ENCODE data around the gene KRTAP10-2. TPM values are rescaled to one million over a fixed set of nuclear protein-coding genes. Genes with fewer than 3 reads are reported as not detected.
"Not testable (repeated sequence)": the region's sequence is repeated elsewhere in the genome, so short reads cannot be mapped to it uniquely, and the experiment has no call there.

Gene KRTAP10-2
- total RNA-seq, 1 donor from 2014 or later = not detected

DNA sequence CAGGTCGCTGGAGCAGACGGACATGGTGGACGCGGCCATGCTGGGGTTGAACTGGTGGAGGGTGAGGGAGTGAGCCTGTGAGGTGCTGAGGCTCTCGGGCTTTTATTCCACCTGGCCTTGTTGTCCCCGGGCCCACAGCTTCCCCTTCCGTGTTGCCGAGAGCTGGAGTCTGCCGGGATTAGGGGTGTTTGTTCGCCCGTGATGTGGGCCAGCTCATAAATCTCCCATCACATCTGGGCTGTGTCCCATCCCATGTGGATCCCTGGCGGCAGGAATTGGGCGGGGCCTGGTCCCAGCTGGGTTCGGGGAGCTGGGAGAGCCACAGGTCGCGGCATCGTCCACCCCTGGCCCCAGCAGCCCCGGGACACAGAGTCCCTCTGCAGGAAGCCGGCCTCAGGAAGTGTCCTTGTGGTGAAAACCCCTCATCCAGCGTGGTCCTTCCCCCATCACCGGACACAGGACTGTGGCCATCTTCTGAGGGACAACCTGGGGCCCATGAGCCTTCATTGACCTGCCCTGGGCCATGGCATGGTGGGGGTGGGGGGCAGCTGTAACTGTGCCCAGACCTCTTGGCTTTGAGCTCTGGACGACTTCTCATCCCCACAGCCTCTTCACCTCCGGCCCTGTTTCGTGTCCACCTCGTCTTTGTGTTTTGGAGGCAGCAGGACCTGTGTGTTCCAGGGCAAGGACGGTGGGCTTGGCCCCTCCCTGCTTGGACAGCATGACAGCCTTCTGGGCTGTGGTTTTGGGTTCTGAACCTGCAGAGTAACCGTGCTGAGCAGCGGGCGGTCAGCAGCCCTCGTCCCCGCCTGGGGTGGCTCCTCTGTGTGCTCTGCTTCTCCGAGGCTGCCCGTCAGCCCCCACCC is 41.4 kb upstream of the KRTAP10-2 start, which contains the start of gene KRTAP10-6:
Gene KRTAP10-6 (minus strand): TSS at position 60 of the 866 bp plus-strand sequence. CDS start 21 bp downstream, at position 39.
- TF ChIP-seq, protein P1, sequence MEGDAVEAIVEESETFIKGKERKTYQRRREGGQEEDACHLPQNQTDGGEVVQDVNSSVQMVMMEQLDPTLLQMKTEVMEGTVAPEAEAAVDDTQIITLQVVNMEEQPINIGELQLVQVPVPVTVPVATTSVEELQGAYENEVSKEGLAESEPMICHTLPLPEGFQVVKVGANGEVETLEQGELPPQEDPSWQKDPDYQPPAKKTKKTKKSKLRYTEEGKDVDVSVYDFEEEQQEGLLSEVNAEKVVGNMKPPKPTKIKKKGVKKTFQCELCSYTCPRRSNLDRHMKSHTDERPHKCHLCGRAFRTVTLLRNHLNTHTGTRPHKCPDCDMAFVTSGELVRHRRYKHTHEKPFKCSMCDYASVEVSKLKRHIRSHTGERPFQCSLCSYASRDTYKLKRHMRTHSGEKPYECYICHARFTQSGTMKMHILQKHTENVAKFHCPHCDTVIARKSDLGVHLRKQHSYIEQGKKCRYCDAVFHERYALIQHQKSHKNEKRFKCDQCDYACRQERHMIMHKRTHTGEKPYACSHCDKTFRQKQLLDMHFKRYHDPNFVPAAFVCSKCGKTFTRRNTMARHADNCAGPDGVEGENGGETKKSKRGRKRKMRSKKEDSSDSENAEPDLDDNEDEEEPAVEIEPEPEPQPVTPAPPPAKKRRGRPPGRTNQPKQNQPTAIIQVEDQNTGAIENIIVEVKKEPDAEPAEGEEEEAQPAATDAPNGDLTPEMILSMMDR (IDR thresholded peaks at IDR 0.05) = no peak

DNA sequence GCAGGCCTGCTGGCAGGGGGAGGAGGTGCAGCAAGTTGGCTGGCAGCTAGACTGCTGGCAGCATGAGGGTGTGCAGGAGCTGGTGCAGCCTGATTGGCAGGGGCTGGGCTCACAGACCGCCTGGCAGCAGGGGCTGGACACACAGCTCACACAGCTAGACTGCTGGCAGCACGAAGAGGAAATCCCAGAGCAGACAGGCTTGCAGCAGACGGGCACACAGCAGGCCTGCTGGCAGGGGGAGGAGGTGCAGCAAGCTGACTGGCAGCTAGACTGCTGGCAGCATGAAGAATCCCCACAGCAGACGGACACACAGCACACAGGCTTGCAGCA is 40.5 kb upstream of the KRTAP10-2 start:
- H3K4me1 Mint-ChIP-seq; DNase-seq; ATAC-seq (ENCODE audit: low read depth); H3K36me3 Mint-ChIP-seq (ENCODE audit: low read depth); CTCF ChIA-PET; POLR2A ChIA-PET; H3K9me3 Mint-ChIP-seq; H3K27ac Mint-ChIP-seq; H3K4me3 Mint-ChIP-seq; intact Hi-C loops (cut with micrococcal nuclease): not testable (repeated sequence)
- peaks cover 30% of the 10 kb centered on the region for H3K27me3 Mint-ChIP-seq

More for the DNA sequence above, 41.4 kb upstream of the KRTAP10-2 start, which contains the start of gene KRTAP10-6:
- CTCF ChIA-PET = no interaction called here
- H3K9me3 Mint-ChIP-seq = no peaks in the 10 kb centered on the region
- H3K27ac Mint-ChIP-seq = no peak within 1 kb of the TSS
- peaks cover 22% of the 10 kb centered on the region for H3K27me3 Mint-ChIP-seq
- POLR2A ChIA-PET = no interaction called here
- no peaks in the 10 kb centered on the region for H3K36me3 Mint-ChIP-seq (ENCODE audit: low read depth)
- ATAC-seq (ENCODE audit: low read depth) (no peak), DNase-seq (no peak)
- H3K4me1 Mint-ChIP-seq = no peaks in the 10 kb centered on the region
- intact Hi-C loops (cut with micrococcal nuclease) = no loop called here
- H3K4me3 Mint-ChIP-seq = no peak within 1 kb of the TSS

DNA sequence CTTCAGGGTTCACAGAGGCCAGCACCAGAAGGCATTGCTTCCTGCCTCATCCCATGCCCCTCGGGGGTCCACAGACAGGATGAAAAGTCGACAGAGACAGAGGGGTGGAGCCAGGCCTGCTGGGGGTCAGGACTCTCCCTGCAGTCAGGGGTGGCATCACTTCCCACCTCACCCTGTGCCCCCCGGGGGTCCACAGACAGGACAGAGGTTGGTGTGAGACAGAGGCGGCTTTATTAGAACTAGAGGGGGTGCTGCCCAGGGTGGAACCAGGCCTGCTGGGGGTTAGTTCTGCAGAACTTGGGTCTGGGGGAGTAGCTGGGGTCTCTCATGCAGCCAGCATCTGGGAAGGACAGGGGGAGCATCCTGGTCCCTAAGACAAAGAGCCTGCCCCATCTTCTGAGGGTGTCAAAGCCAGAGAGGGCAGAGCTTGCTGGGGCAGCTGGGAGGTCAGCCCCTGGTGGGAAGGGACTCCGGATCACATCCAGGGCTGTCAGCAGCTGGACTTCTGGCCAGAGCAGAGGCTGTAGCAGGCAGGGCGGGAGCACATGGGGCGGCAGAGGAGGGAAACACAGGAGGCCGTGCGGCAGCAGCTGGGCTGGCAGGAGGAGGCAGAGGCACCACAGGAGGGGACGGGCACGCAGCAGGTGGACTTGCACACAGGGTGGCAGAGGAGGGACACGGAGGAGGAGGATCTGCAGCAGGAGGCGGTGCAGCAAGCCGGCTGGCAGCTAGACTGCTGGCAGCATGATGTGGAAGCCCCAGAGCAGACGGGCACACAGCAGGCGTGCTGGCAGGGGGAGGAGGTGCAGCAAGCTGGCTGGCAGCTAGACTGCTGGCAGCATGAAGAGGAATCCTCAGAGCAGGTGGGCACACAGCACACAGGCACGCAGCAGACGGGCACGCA is 39.8 kb upstream of the KRTAP10-2 start:
- POLR2A ChIA-PET; H3K9me3 Mint-ChIP-seq; DNase-seq; ATAC-seq (ENCODE audit: low read depth); intact Hi-C loops (cut with micrococcal nuclease); H3K27ac Mint-ChIP-seq; H3K4me1 Mint-ChIP-seq; H3K4me3 Mint-ChIP-seq; H3K36me3 Mint-ChIP-seq (ENCODE audit: low read depth); CTCF ChIA-PET: not testable (repeated sequence)
- H3K27me3 Mint-ChIP-seq = peaks cover 35% of the 10 kb centered on the region

DNA sequence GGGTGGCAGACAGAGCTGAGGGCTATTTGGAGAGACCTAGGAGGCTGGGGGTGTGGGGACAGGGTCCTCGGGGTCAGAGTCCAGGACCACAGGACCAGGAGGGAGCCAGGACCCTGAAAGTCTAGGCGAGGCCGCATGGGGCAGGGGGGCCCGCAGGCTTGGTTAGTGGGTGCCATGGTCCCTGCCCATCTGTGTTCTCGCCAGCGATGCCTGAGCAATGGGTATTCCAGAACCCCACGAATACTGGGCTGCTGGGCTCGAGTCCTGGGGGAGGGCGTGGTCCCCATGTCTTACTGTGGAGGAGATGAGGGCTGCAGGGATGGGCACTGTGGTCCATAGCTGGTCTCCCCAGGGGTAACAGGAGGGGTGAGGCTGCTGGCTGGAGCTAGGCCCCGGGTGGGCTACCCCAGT is 39.0 kb upstream of the KRTAP10-2 start:
- POLR2A ChIA-PET = no interaction called here
- H3K27ac Mint-ChIP-seq = no peak overlapping the region
- H3K4me3 Mint-ChIP-seq = no peak overlapping the region
- CTCF ChIA-PET = no interaction called here
- ATAC-seq (ENCODE audit: low read depth) = no peak
- no peaks in the 10 kb centered on the region for H3K9me3 Mint-ChIP-seq
- no peaks in the 10 kb centered on the region for H3K4me1 Mint-ChIP-seq
- intact Hi-C loops (cut with micrococcal nuclease) = no loop called here
- peaks cover 42% of the 10 kb centered on the region for H3K27me3 Mint-ChIP-seq
- TF ChIP-seq, protein P1 (IDR thresholded peaks at IDR 0.05) = no peak
- no peak for DNase-seq
- no peaks in the 10 kb centered on the region for H3K36me3 Mint-ChIP-seq (ENCODE audit: low read depth)

DNA sequence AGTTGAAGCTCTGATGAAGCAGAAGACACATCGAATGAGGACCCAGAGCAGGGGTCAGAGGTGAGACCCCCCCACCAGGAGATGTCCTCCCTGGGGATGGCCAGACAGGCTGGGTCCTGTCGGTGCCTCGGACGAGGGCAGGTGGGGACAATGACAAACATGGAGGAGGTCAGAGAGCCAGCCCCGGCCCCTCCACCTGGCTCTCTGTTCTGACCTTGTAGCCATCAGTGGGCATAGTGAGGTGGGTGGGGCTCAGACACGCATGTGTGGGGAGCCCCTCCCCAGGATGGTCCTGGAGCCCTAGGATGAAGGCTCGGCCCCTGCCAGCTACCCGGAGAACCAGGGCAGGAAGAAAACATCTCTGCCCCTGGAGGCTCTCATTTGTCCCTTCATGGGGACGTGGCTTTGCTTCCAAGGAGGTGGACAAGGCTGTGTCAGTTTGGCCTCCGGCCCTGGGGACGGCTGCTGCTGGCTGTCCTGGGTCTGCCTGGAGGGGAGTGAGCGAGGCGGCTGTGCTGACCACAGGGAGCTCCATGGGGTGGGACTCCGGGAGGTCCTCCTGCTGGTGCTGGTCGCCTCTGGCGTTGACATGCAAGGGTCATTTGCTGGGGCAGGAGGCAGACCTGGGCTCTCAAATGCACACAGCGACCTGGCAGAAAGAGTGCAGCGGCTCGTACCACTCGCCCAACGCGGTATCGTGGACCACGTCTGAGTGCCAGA is 38.4 kb upstream of the KRTAP10-2 start:
- ATAC-seq (ENCODE audit: low read depth) = no peak
- no peak for DNase-seq
- CTCF ChIA-PET = no interaction called here
- Mint-ChIP-seq H3K27ac (no peak overlapping the region), H3K36me3 (ENCODE audit: low read depth) (no peaks in the 10 kb centered on the region), H3K4me3 (no peak overlapping the region), H3K4me1 (no peaks in the 10 kb centered on the region), H3K27me3 (peaks cover 45% of the 10 kb centered on the region), H3K9me3 (no peaks in the 10 kb centered on the region)
- intact Hi-C loops (cut with micrococcal nuclease) = no loop called here
- POLR2A ChIA-PET = no interaction called here
- TF ChIP-seq, protein P1 (IDR thresholded peaks at IDR 0.05) = no peak
